Astrocyte (in vitro differentiated cells and primary cell): ENCODE results near the gene LCOR. TPM values are rescaled to one million over a fixed set of nuclear protein-coding genes. Genes with fewer than 3 reads are reported as not detected.

Experiments used
- DNase-seq: peaks from one replicate; pipeline ENCODE4 v3.0.0-alpha.2; 2010; ENCODE audit warnings: low read depth
- FAIRE-seq: peaks from 2 replicates; lab custom pipeline; 2011; peaks lifted over from hg19 to GRCh38; lab: Jason Lieb, UNC
- H2AFZ ChIP-seq: 2 replicates; pipeline ENCODE4 v1.6.0; 2012; ENCODE audit warnings: low read depth, low read length, inconsistent platforms
- H3K27ac ChIP-seq: 2 replicates; pipeline ENCODE4 v1.5.1; 2011; ENCODE audit warnings: low read depth, low read length, inconsistent platforms
- H3K27me3 ChIP-seq: 2 replicates; pipeline ENCODE4 v1.6.0; 2011; ENCODE audit warnings: low read length, inconsistent platforms; ENCODE audit not compliant: insufficient read depth
- H3K36me3 ChIP-seq: 2 replicates; pipeline ENCODE4 v1.5.1; 2011; ENCODE audit warnings: low read length, inconsistent platforms; ENCODE audit not compliant: insufficient read depth
- H3K4me1 ChIP-seq: 2 replicates; pipeline ENCODE4 v1.5.1; 2011; ENCODE audit warnings: low read length, inconsistent platforms; ENCODE audit not compliant: insufficient read depth
- H3K4me2 ChIP-seq: 2 replicates; pipeline ENCODE4 v1.6.0; 2012; ENCODE audit warnings: low read length, inconsistent platforms
- H3K4me3 ChIP-seq: 2 replicates; pipeline ENCODE4 v1.5.1; 2011; ENCODE audit warnings: low read depth, mild to moderate bottlenecking, low read length, inconsistent platforms; ENCODE audit not compliant: insufficient read depth
- H3K79me2 ChIP-seq: 2 replicates; pipeline ENCODE4 v1.6.0; 2012; ENCODE audit warnings: mild to moderate bottlenecking, low read length, inconsistent platforms; ENCODE audit not compliant: insufficient read depth
- H3K9ac ChIP-seq: 2 replicates; pipeline ENCODE4 v1.6.0; 2012; ENCODE audit warnings: mild to moderate bottlenecking, low read length, inconsistent platforms
- H3K9me3 ChIP-seq: 2 replicates; pipeline ENCODE4 v1.5.1; 2012; ENCODE audit warnings: low read depth, mild to moderate bottlenecking, low read length, inconsistent platforms; ENCODE audit not compliant: insufficient read depth
- H4K20me1 ChIP-seq: 2 replicates; pipeline ENCODE4 v1.6.0; 2012; ENCODE audit warnings: low read length, inconsistent platforms; ENCODE audit not compliant: insufficient read depth
- H3K27ac Mint-ChIP-seq: one replicate; pipeline ENCODE4 v1.8.0; 2021; ENCODE audit warnings: mild to moderate bottlenecking, mixed read lengths; ENCODE audit not compliant: unreplicated experiment
- H3K27me3 Mint-ChIP-seq: one replicate; pipeline ENCODE4 v1.8.0; 2021; ENCODE audit warnings: low read depth, mixed read lengths; ENCODE audit not compliant: unreplicated experiment
- H3K36me3 Mint-ChIP-seq: one replicate; pipeline ENCODE4 v1.8.0; 2021; ENCODE audit warnings: low read depth, mixed read lengths; ENCODE audit not compliant: unreplicated experiment
- H3K4me1 Mint-ChIP-seq: one replicate; pipeline ENCODE4 v1.8.0; 2021; ENCODE audit warnings: low read depth, mixed read lengths; ENCODE audit not compliant: unreplicated experiment
- H3K4me3 Mint-ChIP-seq: one replicate; pipeline ENCODE4 v1.8.0; 2021; ENCODE audit warnings: mild to moderate bottlenecking, moderate library complexity, mixed read lengths; ENCODE audit not compliant: unreplicated experiment
- H3K9me3 Mint-ChIP-seq: one replicate; pipeline ENCODE4 v1.8.0; 2021; ENCODE audit warnings: mild to moderate bottlenecking, mixed read lengths; ENCODE audit not compliant: unreplicated experiment
- CTCF ChIP-seq: IDR thresholded peaks from 2 replicates; pipeline ENCODE4 v1.5.1; 2011; ENCODE audit warnings: low read depth, mild to moderate bottlenecking, inconsistent platforms, low read length, moderate library complexity; ENCODE audit not compliant: insufficient read depth
- EZH2 ChIP-seq: IDR thresholded peaks from 2 replicates; pipeline ENCODE4 v1.6.1; 2012; ENCODE audit warnings: mild to moderate bottlenecking, low read length, inconsistent platforms; ENCODE audit not compliant: insufficient read depth
- total RNA-seq: library from RNA; stranded (reverse); gene quantifications from 2 replicates; pipeline ENCODE4 v1.2.1, GENCODE V29; 2021

The LCOR gene
- total RNA-seq, 1 donor from 2014 or later: 72.0 TPM

- H3K27me3 ChIP-seq: peaks cover 3% of the 10 kb centered on the region
- H3K4me1 ChIP-seq: peaks cover 6% of the 10 kb centered on the region
- peak; percentile 87 for TF ChIP-seq CTCF
- no peak for TF ChIP-seq EZH2
- H3K9me3 ChIP-seq: no peaks in the 10 kb centered on the region
- Mint-ChIP-seq H3K36me3 (no peaks in the 10 kb centered on the region), H3K9me3 (no peaks in the 10 kb centered on the region), H3K27me3 (peaks cover 36% of the 10 kb centered on the region), H3K4me1 (peaks cover 3% of the 10 kb centered on the region), H3K27ac (no peak overlapping the region), H3K4me3 (no peak overlapping the region)
- H2AFZ ChIP-seq: peak overlapping the region; percentile 74
- H4K20me1 ChIP-seq: no peaks in the 10 kb centered on the region
- no peak overlapping the region for H3K27ac ChIP-seq
- H3K4me2 ChIP-seq: peak overlapping the region; percentile 83
- DNase-seq (peak; percentile 45), FAIRE-seq (peak; percentile 91)
- H3K4me3 ChIP-seq: peak overlapping the region; percentile 26
- H3K79me2 ChIP-seq: no peaks in the 10 kb centered on the region
- no peak overlapping the region for H3K9ac ChIP-seq
- H3K36me3 ChIP-seq: no peaks in the 10 kb centered on the region
Observed at GRCh38 chr10:97037365-97038361, 205.6 kb downstream of the LCOR start.

GRCh38 chr10:97038688-97039087, 206.6 kb downstream of the LCOR start:
- no peaks in the 10 kb centered on the region for H3K79me2 ChIP-seq
- Mint-ChIP-seq H3K4me3 (no peak overlapping the region), H3K27me3 (peaks cover 36% of the 10 kb centered on the region), H3K27ac (no peak overlapping the region), H3K9me3 (no peaks in the 10 kb centered on the region), H3K4me1 (peaks cover 2% of the 10 kb centered on the region), H3K36me3 (no peaks in the 10 kb centered on the region)
- TF ChIP-seq EZH2: no peak
- no peak for TF ChIP-seq CTCF
- no peak for DNase-seq
- H3K4me2 ChIP-seq: no peak overlapping the region
- no peak overlapping the region for H3K9ac ChIP-seq
- no peak for FAIRE-seq
- no peaks in the 10 kb centered on the region for H3K9me3 ChIP-seq
- peaks cover 6% of the 10 kb centered on the region for H3K4me1 ChIP-seq
- no peak overlapping the region for H3K27ac ChIP-seq
- H3K27me3 ChIP-seq: peaks cover 3% of the 10 kb centered on the region
- H2AFZ ChIP-seq: no peak overlapping the region
- H3K36me3 ChIP-seq: no peaks in the 10 kb centered on the region
- H3K4me3 ChIP-seq: no peak overlapping the region
- H4K20me1 ChIP-seq: no peaks in the 10 kb centered on the region
